GM12875 (cell line): ENCODE data around the gene CTNNA3.

Experiments used
- H3K4me3 ChIP-seq: one replicate; pipeline ENCODE4 v1.5.1; 2011; ENCODE audit warnings: low read depth, low read length, control low read depth
- TF ChIP-seq, protein P1 (sequence below): IDR thresholded peaks from 2 replicates; pipeline ENCODE4 v1.5.1; 2011; ENCODE audit warnings: low read depth, mild to moderate bottlenecking, control low read depth, inconsistent platforms, low read length, moderate library complexity, borderline replicate concordance; ENCODE audit not compliant: insufficient read depth

The CTNNA3 gene

GRCh38 chr10:65864036-65864435, 1832.0 kb downstream of the CTNNA3 start:
- no peak overlapping the region for H3K4me3 ChIP-seq
- TF ChIP-seq, protein P1, sequence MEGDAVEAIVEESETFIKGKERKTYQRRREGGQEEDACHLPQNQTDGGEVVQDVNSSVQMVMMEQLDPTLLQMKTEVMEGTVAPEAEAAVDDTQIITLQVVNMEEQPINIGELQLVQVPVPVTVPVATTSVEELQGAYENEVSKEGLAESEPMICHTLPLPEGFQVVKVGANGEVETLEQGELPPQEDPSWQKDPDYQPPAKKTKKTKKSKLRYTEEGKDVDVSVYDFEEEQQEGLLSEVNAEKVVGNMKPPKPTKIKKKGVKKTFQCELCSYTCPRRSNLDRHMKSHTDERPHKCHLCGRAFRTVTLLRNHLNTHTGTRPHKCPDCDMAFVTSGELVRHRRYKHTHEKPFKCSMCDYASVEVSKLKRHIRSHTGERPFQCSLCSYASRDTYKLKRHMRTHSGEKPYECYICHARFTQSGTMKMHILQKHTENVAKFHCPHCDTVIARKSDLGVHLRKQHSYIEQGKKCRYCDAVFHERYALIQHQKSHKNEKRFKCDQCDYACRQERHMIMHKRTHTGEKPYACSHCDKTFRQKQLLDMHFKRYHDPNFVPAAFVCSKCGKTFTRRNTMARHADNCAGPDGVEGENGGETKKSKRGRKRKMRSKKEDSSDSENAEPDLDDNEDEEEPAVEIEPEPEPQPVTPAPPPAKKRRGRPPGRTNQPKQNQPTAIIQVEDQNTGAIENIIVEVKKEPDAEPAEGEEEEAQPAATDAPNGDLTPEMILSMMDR = no peak
